ENCODE measurements around the gene BACE2. TPM values are rescaled to one million over a fixed set of nuclear protein-coding genes. Genes with fewer than 3 reads are reported as not detected.

Gene BACE2
- total RNA-seq, 1 donor from 2014 or later = 2.2 TPM

- intact Hi-C loops (cut with micrococcal nuclease) = no loop called here
- Mint-ChIP-seq H3K4me1 (ENCODE audit: low read depth) (no peaks in the 10 kb centered on the region), H3K27ac (no peak overlapping the region), H3K27me3 (ENCODE audit: low read depth) (no peaks in the 10 kb centered on the region), H3K4me3 (ENCODE audit: low read depth) (no peak overlapping the region), H3K36me3 (ENCODE audit: low read depth) (no peaks in the 10 kb centered on the region), H3K9me3 (peaks cover 4% of the 10 kb centered on the region)
- DNase-seq (ENCODE audit: low spot score) = no peak
These were observed 9.9 kb upstream of the BACE2 start for GRCh38 chr21:41158026-41158425.

- intact Hi-C loops (cut with micrococcal nuclease) = no loop called here
- DNase-seq (ENCODE audit: low spot score) = no peak
- H3K4me3 Mint-ChIP-seq (ENCODE audit: low read depth) = no peak overlapping the region
- H3K27me3 Mint-ChIP-seq (ENCODE audit: low read depth) = peaks cover 8% of the 10 kb centered on the region
- no peaks in the 10 kb centered on the region for H3K4me1 Mint-ChIP-seq (ENCODE audit: low read depth)
- H3K27ac Mint-ChIP-seq = no peak overlapping the region
- peaks cover 4% of the 10 kb centered on the region for H3K9me3 Mint-ChIP-seq
- H3K36me3 Mint-ChIP-seq (ENCODE audit: low read depth) = no peaks in the 10 kb centered on the region
These were observed 7.9 kb upstream of the BACE2 start for GRCh38 chr21:41160036-41160435.

GRCh38 chr21:41161428-41161827 lies 6.5 kb upstream of the BACE2 start:
- Mint-ChIP-seq H3K27ac (no peak overlapping the region), H3K9me3 (peaks cover 4% of the 10 kb centered on the region), H3K4me3 (ENCODE audit: low read depth) (no peak overlapping the region), H3K36me3 (ENCODE audit: low read depth) (no peaks in the 10 kb centered on the region), H3K4me1 (ENCODE audit: low read depth) (no peaks in the 10 kb centered on the region), H3K27me3 (ENCODE audit: low read depth) (peaks cover 20% of the 10 kb centered on the region)
- intact Hi-C loops (cut with micrococcal nuclease) = no loop called here
- DNase-seq (ENCODE audit: low spot score) = no peak

- DNase-seq (ENCODE audit: low spot score) = no peak
- intact Hi-C loops (cut with micrococcal nuclease) = no loop called here
- Mint-ChIP-seq H3K27me3 (ENCODE audit: low read depth) (peaks cover 24% of the 10 kb centered on the region), H3K4me1 (ENCODE audit: low read depth) (no peaks in the 10 kb centered on the region), H3K27ac (no peak overlapping the region), H3K4me3 (ENCODE audit: low read depth) (no peak overlapping the region), H3K9me3 (peaks cover 4% of the 10 kb centered on the region), H3K36me3 (ENCODE audit: low read depth) (no peaks in the 10 kb centered on the region)
These were observed 5.9 kb upstream of the BACE2 start for GRCh38 chr21:41162096-41162495.

DNA sequence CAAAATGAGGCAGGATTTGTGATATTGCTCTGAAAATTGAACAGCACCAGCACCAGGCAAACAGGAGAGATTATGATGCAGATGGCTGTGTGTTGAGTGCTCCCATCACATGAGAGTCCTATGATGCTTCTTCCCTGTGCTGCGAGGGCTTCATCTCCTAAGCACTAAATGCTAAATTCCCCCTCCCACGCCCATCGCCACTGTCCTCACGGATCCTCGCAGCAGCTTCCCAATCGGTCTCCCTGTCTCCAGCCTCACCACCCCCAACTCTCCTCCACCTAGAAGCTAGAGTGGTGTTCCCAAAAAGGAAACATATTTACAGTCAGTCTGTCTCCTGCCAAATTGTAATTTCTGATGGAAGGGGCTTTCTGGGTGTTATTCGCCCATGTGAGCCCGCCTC lies 4.9 kb upstream of the BACE2 start:
- H3K27ac Mint-ChIP-seq = no peak overlapping the region
- H3K27me3 Mint-ChIP-seq (ENCODE audit: low read depth) = peaks cover 24% of the 10 kb centered on the region
- peaks cover 4% of the 10 kb centered on the region for H3K9me3 Mint-ChIP-seq
- no peaks in the 10 kb centered on the region for H3K4me1 Mint-ChIP-seq (ENCODE audit: low read depth)
- DNase-seq (ENCODE audit: low spot score) = no peak
- no peaks in the 10 kb centered on the region for H3K36me3 Mint-ChIP-seq (ENCODE audit: low read depth)
- intact Hi-C loops (cut with micrococcal nuclease) = no loop called here
- H3K4me3 Mint-ChIP-seq (ENCODE audit: low read depth) = no peak overlapping the region

GRCh38 chr21:41164052-41164451 lies 3.9 kb upstream of the BACE2 start:
- Mint-ChIP-seq H3K9me3 (no peaks in the 10 kb centered on the region), H3K4me3 (ENCODE audit: low read depth) (no peak overlapping the region), H3K27me3 (ENCODE audit: low read depth) (peaks cover 26% of the 10 kb centered on the region), H3K36me3 (ENCODE audit: low read depth) (no peaks in the 10 kb centered on the region), H3K27ac (no peak overlapping the region), H3K4me1 (ENCODE audit: low read depth) (peaks cover 1% of the 10 kb centered on the region)
- intact Hi-C loops (cut with micrococcal nuclease) = no loop called here
- no peak for DNase-seq (ENCODE audit: low spot score)

DNA sequence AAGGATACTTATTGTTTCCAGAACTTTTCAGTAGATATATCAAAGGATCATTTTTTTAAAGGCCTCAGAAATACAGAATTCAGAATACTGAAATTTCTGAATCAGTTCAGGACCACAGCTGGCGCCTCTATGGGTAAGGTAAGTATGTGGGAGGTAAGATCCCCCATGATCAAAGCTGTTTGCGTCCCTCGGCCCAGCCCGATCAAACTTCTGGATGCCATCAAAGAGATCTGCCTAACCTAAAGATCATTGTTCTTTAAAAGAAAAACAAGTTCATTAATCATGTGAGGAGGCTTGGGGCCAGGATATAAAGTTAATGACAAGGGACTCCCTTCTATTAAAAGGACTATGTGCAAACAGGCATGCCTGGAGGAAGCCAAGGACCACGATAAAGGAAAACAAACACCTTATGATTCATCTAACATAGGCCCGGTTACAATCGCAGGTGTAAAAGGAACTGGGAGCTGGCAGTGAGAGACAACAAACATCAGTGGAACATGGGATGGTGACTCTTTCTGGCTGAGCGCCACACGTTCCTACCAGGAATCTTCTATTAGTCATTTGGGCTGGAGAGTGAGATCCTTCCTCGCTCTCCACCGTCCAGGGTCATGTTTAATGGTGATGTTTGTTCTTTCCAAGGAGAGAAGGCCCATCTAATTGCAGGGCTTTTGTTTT lies 2.8 kb upstream of the BACE2 start:
- no peak overlapping the region for H3K4me3 Mint-ChIP-seq (ENCODE audit: low read depth)
- H3K27ac Mint-ChIP-seq = no peak overlapping the region
- peaks cover 4% of the 10 kb centered on the region for H3K4me1 Mint-ChIP-seq (ENCODE audit: low read depth)
- H3K9me3 Mint-ChIP-seq = no peaks in the 10 kb centered on the region
- no peaks in the 10 kb centered on the region for H3K36me3 Mint-ChIP-seq (ENCODE audit: low read depth)
- H3K27me3 Mint-ChIP-seq (ENCODE audit: low read depth) = peaks cover 35% of the 10 kb centered on the region
- DNase-seq (ENCODE audit: low spot score) = no peak
- intact Hi-C loops (cut with micrococcal nuclease) = no loop called here

GRCh38 chr21:41166884-41167283 lies 1.1 kb upstream of the BACE2 start:
- peaks cover 46% of the 10 kb centered on the region for H3K27me3 Mint-ChIP-seq (ENCODE audit: low read depth)
- no peak for DNase-seq (ENCODE audit: low spot score)
- no peaks in the 10 kb centered on the region for H3K36me3 Mint-ChIP-seq (ENCODE audit: low read depth)
- H3K9me3 Mint-ChIP-seq = no peaks in the 10 kb centered on the region
- no peak overlapping the region for H3K27ac Mint-ChIP-seq
- H3K4me1 Mint-ChIP-seq (ENCODE audit: low read depth) = peaks cover 4% of the 10 kb centered on the region
- peak overlapping the region; percentile 46 for H3K4me3 Mint-ChIP-seq (ENCODE audit: low read depth)
- intact Hi-C loops (cut with micrococcal nuclease) = no loop called here

DNA sequence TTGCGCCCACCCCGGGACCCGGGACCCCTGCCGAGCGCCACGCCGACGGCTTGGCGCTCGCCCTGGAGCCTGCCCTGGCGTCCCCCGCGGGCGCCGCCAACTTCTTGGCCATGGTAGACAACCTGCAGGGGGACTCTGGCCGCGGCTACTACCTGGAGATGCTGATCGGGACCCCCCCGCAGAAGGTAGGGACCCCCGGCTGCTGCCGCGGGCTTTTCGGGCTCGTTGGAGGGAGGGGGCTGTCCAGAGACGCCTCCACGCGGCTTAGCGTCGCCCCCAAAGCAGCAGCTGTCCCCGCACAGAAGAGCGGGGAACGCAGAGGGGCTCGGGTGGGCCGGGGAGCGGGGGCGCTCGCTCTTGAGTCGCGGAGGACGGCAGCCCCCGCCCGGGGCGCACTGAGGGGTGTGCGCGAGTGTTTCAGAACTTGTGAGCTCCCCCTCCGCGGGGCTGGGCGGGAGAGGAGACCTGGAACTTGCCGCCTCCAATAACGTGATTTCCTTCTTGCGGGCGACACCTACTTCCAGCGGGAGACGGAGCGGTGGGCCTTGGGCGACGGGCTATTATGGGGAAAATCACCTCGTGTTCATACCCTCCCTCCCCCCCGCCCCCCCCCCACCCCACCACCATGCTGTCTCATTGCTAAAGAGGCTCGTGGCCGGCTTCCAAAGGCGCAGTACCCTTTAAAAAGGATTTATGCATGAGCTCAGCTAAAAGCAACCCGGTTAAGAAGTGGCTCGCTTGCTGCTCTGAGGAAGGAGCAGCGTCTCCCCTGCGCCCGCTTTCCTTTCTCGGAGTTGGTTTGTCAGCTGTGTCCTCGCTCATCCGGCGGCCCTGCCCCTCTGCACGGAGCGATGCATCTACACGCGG lies 664 bp downstream of the BACE2 start:
- intact Hi-C loops (cut with micrococcal nuclease) = no loop called here

GRCh38 chr21:41169258-41169576 lies 1.3 kb downstream of the BACE2 start:
- Mint-ChIP-seq H3K4me3 (ENCODE audit: low read depth) (peak overlapping the region; percentile 61), H3K36me3 (ENCODE audit: low read depth) (no peaks in the 10 kb centered on the region), H3K27ac (no peak overlapping the region), H3K4me1 (ENCODE audit: low read depth) (peaks cover 4% of the 10 kb centered on the region), H3K9me3 (no peaks in the 10 kb centered on the region), H3K27me3 (ENCODE audit: low read depth) (peaks cover 54% of the 10 kb centered on the region)
- intact Hi-C loops (cut with micrococcal nuclease) = no loop called here
- no peak for DNase-seq (ENCODE audit: low spot score)

More for the DNA sequence above, 664 bp downstream of the BACE2 start:
- Mint-ChIP-seq H3K27me3 (ENCODE audit: low read depth) (peaks cover 55% of the 10 kb centered on the region), H3K4me3 (ENCODE audit: low read depth) (peak overlapping the region; percentile 61), H3K4me1 (ENCODE audit: low read depth) (peaks cover 4% of the 10 kb centered on the region), H3K9me3 (no peaks in the 10 kb centered on the region), H3K36me3 (ENCODE audit: low read depth) (no peaks in the 10 kb centered on the region), H3K27ac (no peak overlapping the region)
- DNase-seq (ENCODE audit: low spot score) = no peak

- no peaks in the 10 kb centered on the region for H3K9me3 Mint-ChIP-seq
- peaks cover 50% of the 10 kb centered on the region for H3K27me3 Mint-ChIP-seq (ENCODE audit: low read depth)
- intact Hi-C loops (cut with micrococcal nuclease) = no loop called here
- peaks cover 4% of the 10 kb centered on the region for H3K4me1 Mint-ChIP-seq (ENCODE audit: low read depth)
- no peak for DNase-seq (ENCODE audit: low spot score)
- H3K27ac Mint-ChIP-seq = no peak overlapping the region
- no peaks in the 10 kb centered on the region for H3K36me3 Mint-ChIP-seq (ENCODE audit: low read depth)
- no peak overlapping the region for H3K4me3 Mint-ChIP-seq (ENCODE audit: low read depth)
These were observed 1.7 kb downstream of the BACE2 start for GRCh38 chr21:41169701-41170100.

DNA sequence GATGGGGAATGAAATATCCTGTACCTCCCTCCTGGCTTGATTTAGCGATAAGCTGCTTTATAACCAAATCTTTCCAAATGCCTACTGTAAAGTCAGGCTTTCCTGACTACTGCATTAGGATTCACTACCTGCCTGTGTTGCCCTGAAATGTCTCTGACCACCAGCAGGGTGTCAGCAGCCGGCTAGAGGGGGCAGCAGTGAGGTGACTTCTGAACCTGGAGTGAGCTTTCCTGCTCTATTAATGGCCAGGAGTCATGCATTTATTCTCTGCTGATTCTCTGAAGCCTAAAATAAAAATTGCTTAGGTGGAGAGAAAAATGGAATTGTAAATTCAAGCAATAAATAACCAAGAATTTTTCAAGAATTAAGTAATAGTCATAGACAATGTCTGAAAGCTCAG lies 2.5 kb downstream of the BACE2 start:
- Mint-ChIP-seq H3K27ac (no peak overlapping the region), H3K27me3 (ENCODE audit: low read depth) (peaks cover 42% of the 10 kb centered on the region), H3K4me3 (ENCODE audit: low read depth) (peak overlapping the region; percentile 7), H3K9me3 (no peaks in the 10 kb centered on the region), H3K36me3 (ENCODE audit: low read depth) (no peaks in the 10 kb centered on the region), H3K4me1 (ENCODE audit: low read depth) (peaks cover 4% of the 10 kb centered on the region)
- intact Hi-C loops (cut with micrococcal nuclease) = no loop called here
- no peak for DNase-seq (ENCODE audit: low spot score)

DNA sequence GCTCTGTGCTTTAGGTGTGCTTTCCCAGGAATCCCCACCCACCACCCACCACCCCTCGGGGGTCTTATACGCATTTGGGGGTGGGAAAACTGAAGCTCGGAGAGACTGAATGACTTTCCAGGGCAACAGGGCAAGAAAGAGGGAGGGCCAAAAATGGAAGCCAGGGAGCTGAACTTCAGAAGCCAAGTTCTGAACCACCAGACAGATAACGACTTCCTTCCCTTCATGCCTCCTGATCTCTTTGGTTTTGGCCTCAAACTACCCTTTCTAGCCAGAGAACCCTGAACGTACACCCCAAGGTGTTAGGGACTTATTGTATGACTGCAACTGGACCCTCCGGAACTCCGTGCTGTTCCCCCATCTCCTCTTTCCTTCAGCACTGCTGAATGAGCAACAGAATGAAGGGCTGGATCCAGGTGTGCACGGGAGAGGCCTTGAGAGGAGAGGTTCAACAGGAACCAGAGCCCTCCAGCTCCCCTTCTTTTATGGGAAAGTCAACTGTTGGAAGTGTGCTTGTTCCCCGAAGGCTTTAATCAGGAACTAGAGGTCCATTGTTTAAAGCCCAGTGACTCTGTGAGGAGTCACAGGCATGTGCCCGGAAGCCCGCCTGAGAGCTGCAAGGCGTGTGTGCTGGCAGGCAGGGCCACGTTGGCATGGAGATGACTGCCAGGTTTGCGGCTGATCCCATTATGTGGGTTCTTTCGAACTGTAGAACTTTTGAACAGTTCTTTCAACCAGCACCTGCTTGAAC lies 3.1 kb downstream of the BACE2 start:
- DNase-seq (ENCODE audit: low spot score) = no peak
- H3K4me1 Mint-ChIP-seq (ENCODE audit: low read depth) = peaks cover 4% of the 10 kb centered on the region
- H3K27me3 Mint-ChIP-seq (ENCODE audit: low read depth) = peaks cover 39% of the 10 kb centered on the region
- no peak overlapping the region for H3K27ac Mint-ChIP-seq
- intact Hi-C loops (cut with micrococcal nuclease) = no loop called here
- H3K4me3 Mint-ChIP-seq (ENCODE audit: low read depth) = no peak overlapping the region
- no peaks in the 10 kb centered on the region for H3K36me3 Mint-ChIP-seq (ENCODE audit: low read depth)
- no peaks in the 10 kb centered on the region for H3K9me3 Mint-ChIP-seq

Measured in activated T-helper 2 cell treated with anti-CD3 and anti-CD28 coated beads, Interferon-gamma antibody, Interleukin-2, Interleukin-4, amounts not matched to agents 10 μg/mL and 5 μg/mL and 100 μg/mL, durations not matched to agents 14 hours and 24 hours and 36 hours (primary cell).